ENCODE measurements around the gene KAT14.
"Not testable (repeated sequence)": the region's sequence is repeated elsewhere in the genome, so short reads cannot be mapped to it uniquely, and the experiment has no call there.

GRCh38 chr20:18194461-18194860, 56.8 kb downstream of the KAT14 start:
- TF ChIP-seq EP300 (IDR thresholded peaks at IDR 0.05); POLR2A (IDR thresholded peaks at IDR 0.05; ENCODE audit: low read depth); CTCF (IDR thresholded peaks at IDR 0.05); POLR2AphosphoS5 (IDR thresholded peaks at IDR 0.05): not testable (repeated sequence)

Measured in esophagus muscularis mucosa (tissue), 4 donors.